GM15510 (cell line): ENCODE results near the gene SVIP.

Experiments used
- POLR2A ChIP-seq: IDR thresholded peaks from 3 replicates; pipeline ENCODE4 v1.6.1; 2011; ENCODE audit warnings: borderline replicate concordance; ENCODE audit not compliant: insufficient read length; ENCODE audit errors: extremely low read depth

SVIP gene

GRCh38 chr11:22807855-22808570 is 21.6 kb downstream of the SVIP start:
- no peak for TF ChIP-seq POLR2A

- TF ChIP-seq POLR2A = no peak
Observed at GRCh38 chr11:22807391-22807790, 22.2 kb downstream of the SVIP start.

- no peak for TF ChIP-seq POLR2A
Observed at GRCh38 chr11:22802861-22803260, 26.7 kb downstream of the SVIP start.

- no peak for TF ChIP-seq POLR2A
Observed at GRCh38 chr11:22800482-22800881, 29.1 kb downstream of the SVIP start.

- TF ChIP-seq POLR2A = no peak
Observed at GRCh38 chr11:22798901-22799300, 30.7 kb downstream of the SVIP start.

- no peak for TF ChIP-seq POLR2A
Observed at GRCh38 chr11:22797047-22797446, 32.6 kb downstream of the SVIP start.

GRCh38 chr11:22795914-22796313 is 33.7 kb downstream of the SVIP start:
- TF ChIP-seq POLR2A = no peak

GRCh38 chr11:22792497-22792896 is 37.1 kb downstream of the SVIP start:
- TF ChIP-seq POLR2A = no peak

GRCh38 chr11:22787551-22788162 is 41.9 kb downstream of the SVIP start:
- no peak for TF ChIP-seq POLR2A

GRCh38 chr11:22787055-22787454 is 42.5 kb downstream of the SVIP start:
- TF ChIP-seq POLR2A = no peak

- TF ChIP-seq POLR2A = no peak
Observed at GRCh38 chr11:22786475-22786874, 43.1 kb downstream of the SVIP start.

- no peak for TF ChIP-seq POLR2A
Observed at GRCh38 chr11:22785251-22785650, 44.4 kb downstream of the SVIP start.

GRCh38 chr11:22780952-22781593 is 48.5 kb downstream of the SVIP start:
- no peak for TF ChIP-seq POLR2A

- TF ChIP-seq POLR2A = no peak
Observed at GRCh38 chr11:22779850-22780249, 49.8 kb downstream of the SVIP start.

GRCh38 chr11:22778642-22779041 is 51.0 kb downstream of the SVIP start:
- no peak for TF ChIP-seq POLR2A

- no peak for TF ChIP-seq POLR2A
Observed at GRCh38 chr11:22775248-22775647, 54.4 kb downstream of the SVIP start.
